PC-9 (cell line): Measurements from ENCODE around the gene PAEP.

Source experiments
- CTCF ChIP-seq: fragments of 200-600 bp; sonication (generic); conservative IDR thresholded peaks from 2 replicates; pipeline ENCODE4 v1.6.1; 2017; ENCODE audit warnings: mixed run types, antibody characterized with exemption, mild to moderate bottlenecking, moderate library complexity
- EZH2 ChIP-seq: fragments of 200-600 bp; sonication (generic); IDR thresholded peaks from 2 replicates; pipeline ENCODE4 v1.8.0; 2017; ENCODE audit warnings: antibody characterized with exemption, low read depth

DNA sequence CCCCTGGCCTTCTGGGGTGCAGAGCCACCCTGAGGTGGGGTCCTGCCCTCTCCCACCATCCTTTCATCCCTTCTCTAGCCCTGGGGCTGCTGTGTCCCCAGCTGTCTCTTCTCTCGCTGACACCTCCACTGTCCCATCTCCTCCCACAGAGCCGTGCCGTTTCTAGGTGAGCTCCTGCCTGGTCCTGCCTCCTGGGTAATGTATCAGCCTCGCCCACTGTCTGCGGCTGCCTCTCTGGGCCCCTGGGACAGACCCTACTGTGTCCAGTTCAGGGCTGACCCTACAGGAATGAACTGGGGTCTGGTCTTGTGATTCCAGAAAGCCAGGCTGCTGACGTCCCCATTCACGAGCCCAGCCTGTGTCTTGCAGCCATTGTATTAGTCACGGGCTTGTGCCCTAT, 4.1 kb downstream of the PAEP start:
- no peak for TF ChIP-seq EZH2
- no peak for TF ChIP-seq CTCF
